Adipocyte (in vitro differentiated cells): Measurements from ENCODE around the gene ARSI.

Experiments used
- DNase-seq: peaks from one replicate; pipeline ENCODE4 v3.0.0-alpha.2; 2015; ENCODE audit warnings: low read depth
- H3K27me3 ChIP-seq: replicated peaks from 2 replicates; pipeline ENCODE4 v1.7.0; 2013; ENCODE audit warnings: mild to moderate bottlenecking, low read length, moderate library complexity; ENCODE audit not compliant: control insufficient read depth, insufficient read depth
- H3K36me3 ChIP-seq: 2 replicates; pipeline ENCODE4 v1.7.0; 2013; ENCODE audit warnings: low read length, mild to moderate bottlenecking, moderate library complexity; ENCODE audit not compliant: control insufficient read depth, insufficient read depth, severe bottlenecking
- H3K4me1 ChIP-seq: 2 replicates; pipeline ENCODE4 v1.7.0; 2013; ENCODE audit warnings: mild to moderate bottlenecking, low read length, moderate library complexity; ENCODE audit not compliant: control insufficient read depth, insufficient read depth
- H3K4me3 ChIP-seq: 2 replicates; pipeline ENCODE4 v1.7.0; 2013; ENCODE audit warnings: mild to moderate bottlenecking, low read length, moderate library complexity
- H3K9ac ChIP-seq: 2 replicates; pipeline ENCODE4 v1.7.0; 2013; ENCODE audit warnings: mild to moderate bottlenecking, low read length, moderate library complexity
- H3K9me3 ChIP-seq: 2 replicates; pipeline ENCODE4 v1.7.0; 2013; ENCODE audit warnings: mild to moderate bottlenecking, low read length, moderate library complexity; ENCODE audit not compliant: control insufficient read depth

Gene ARSI

GRCh38 chr5:150302301-150303069, at the start of gene ARSI:
Gene ARSI, minus strand, starts transcription at chr5:150302905. Its CDS starts 532 bp downstream, at chr5:150302373.
- peak within 1 kb of the TSS; percentile 35 for H3K9ac ChIP-seq
- H3K27me3 ChIP-seq: no peaks in the 10 kb centered on the region
- H3K4me1 ChIP-seq: peaks cover 39% of the 10 kb centered on the region
- no peaks in the 10 kb centered on the region for H3K9me3 ChIP-seq
- peak within 1 kb of the TSS; percentile 21 for H3K4me3 ChIP-seq
- DNase-seq: peak; percentile 72
- H3K36me3 ChIP-seq: no peaks in the 10 kb centered on the region

DNA sequence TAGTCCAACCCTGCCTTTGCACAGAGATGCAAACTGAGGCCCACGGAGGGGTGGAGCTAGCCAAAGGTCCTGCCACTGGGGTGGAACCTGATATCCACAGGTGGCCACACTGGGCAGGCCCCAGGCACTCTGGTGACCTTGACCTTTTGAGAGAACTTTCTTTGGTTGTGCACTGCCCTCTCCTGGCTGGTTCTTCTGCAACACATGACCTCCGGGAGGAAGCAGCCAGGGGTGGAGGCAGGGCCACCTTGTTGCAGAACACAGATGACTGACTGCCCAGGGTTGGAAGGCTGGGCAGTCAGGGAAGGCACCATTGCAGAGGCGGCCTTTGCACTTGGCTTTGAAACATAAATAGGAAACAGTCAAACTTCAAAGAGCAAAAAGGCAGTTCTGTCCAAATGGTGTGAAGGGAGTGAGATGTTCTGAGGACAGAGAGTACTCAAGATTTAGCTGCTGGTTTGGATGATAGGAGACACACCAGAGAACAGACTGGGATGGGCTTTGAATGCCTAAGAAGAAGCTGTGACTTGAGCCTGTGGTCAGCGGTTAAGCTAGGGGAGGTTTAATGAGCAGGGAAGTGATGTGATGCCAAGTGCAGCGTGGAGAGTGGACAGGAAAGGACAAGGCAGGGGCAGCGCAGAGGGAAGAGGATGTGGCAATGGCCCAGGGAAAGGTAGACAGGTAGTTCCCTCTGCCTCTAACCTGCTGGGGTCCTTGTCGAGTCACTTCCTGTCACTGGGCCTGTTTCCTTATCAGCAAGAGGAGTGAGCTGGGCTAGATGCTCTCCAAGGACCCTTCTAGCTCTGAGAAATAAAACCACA, 48.0 kb upstream of the ARSI start:
- Histone ChIP-seq H3K27me3 (no peaks in the 10 kb centered on the region), H3K4me1 (no peaks in the 10 kb centered on the region), H3K36me3 (no peaks in the 10 kb centered on the region), H3K4me3 (no peak overlapping the region), H3K9me3 (no peaks in the 10 kb centered on the region), H3K9ac (no peak overlapping the region)
- peak; percentile 74 for DNase-seq

DNA sequence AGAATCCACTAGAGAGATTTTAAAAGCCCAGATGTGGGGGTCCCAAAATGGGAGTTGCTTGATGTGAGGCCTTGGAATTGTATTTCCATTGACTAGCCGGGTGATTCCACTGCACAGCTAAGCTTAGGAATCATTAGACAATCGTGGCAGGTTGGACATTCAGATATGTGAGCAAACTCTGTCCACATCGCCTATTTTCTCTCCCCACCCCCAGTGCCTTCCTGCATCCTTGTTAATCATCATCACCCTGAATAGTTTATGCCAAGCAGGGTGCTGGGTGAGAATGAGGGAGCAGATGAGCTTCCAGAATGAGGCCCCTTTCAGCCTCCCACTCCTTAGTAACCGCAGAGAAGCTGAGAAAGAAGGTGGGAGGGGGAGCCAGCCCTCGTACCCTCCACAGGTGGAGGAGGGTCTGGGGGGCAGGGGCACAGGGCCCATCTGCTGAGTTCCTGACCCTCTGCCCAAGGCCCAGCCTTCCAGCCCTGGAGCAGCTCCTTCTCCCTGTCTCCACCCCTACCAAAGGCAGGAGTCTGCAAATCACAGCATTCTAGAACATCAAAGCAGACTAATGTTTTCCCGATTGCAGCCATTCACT, 47.1 kb upstream of the ARSI start:
- H3K9ac ChIP-seq: no peak overlapping the region
- H3K9me3 ChIP-seq: no peaks in the 10 kb centered on the region
- no peak for DNase-seq
- no peak overlapping the region for H3K4me3 ChIP-seq
- H3K4me1 ChIP-seq: no peaks in the 10 kb centered on the region
- H3K27me3 ChIP-seq: no peaks in the 10 kb centered on the region
- no peaks in the 10 kb centered on the region for H3K36me3 ChIP-seq

- Histone ChIP-seq H3K4me3 (no peak overlapping the region), H3K36me3 (no peaks in the 10 kb centered on the region), H3K27me3 (no peaks in the 10 kb centered on the region), H3K4me1 (no peaks in the 10 kb centered on the region), H3K9me3 (no peaks in the 10 kb centered on the region), H3K9ac (no peak overlapping the region)
- no peak for DNase-seq
Observed at GRCh38 chr5:150347451-150347850, 44.7 kb upstream of the ARSI start.

GRCh38 chr5:150347003-150347402, 44.3 kb upstream of the ARSI start:
- no peaks in the 10 kb centered on the region for H3K9me3 ChIP-seq
- H3K4me1 ChIP-seq: no peaks in the 10 kb centered on the region
- no peaks in the 10 kb centered on the region for H3K27me3 ChIP-seq
- H3K4me3 ChIP-seq: no peak overlapping the region
- no peaks in the 10 kb centered on the region for H3K36me3 ChIP-seq
- no peak for DNase-seq
- H3K9ac ChIP-seq: no peak overlapping the region

DNA sequence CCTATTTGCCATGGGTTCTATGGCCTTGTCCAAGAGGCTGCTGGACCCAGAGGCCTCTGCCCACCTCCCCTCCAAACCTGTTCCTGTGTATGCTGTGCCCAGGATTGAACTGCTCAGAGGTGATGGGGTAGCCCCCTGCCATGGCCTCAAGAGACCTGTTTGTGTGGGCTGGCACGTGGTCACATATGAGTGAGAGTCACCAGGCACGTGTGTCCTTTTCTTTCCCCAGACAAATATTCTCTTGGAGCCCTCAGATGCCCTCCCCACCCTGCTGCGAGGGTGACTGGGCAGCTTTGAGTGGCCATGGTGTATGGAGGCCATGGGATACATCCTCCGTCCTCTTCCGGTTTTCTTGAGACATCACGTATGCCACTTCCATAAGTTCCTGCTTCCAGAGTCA, 43.9 kb upstream of the ARSI start:
- no peak for DNase-seq
- H3K4me1 ChIP-seq: no peaks in the 10 kb centered on the region
- no peak overlapping the region for H3K4me3 ChIP-seq
- no peaks in the 10 kb centered on the region for H3K36me3 ChIP-seq
- H3K27me3 ChIP-seq: no peaks in the 10 kb centered on the region
- no peaks in the 10 kb centered on the region for H3K9me3 ChIP-seq
- no peak overlapping the region for H3K9ac ChIP-seq

- no peak overlapping the region for H3K9ac ChIP-seq
- H3K9me3 ChIP-seq: no peaks in the 10 kb centered on the region
- H3K27me3 ChIP-seq: no peaks in the 10 kb centered on the region
- H3K4me1 ChIP-seq: no peaks in the 10 kb centered on the region
- no peak overlapping the region for H3K4me3 ChIP-seq
- DNase-seq: no peak
- H3K36me3 ChIP-seq: no peaks in the 10 kb centered on the region
Observed at GRCh38 chr5:150345716-150346115, 43.0 kb upstream of the ARSI start.

DNA sequence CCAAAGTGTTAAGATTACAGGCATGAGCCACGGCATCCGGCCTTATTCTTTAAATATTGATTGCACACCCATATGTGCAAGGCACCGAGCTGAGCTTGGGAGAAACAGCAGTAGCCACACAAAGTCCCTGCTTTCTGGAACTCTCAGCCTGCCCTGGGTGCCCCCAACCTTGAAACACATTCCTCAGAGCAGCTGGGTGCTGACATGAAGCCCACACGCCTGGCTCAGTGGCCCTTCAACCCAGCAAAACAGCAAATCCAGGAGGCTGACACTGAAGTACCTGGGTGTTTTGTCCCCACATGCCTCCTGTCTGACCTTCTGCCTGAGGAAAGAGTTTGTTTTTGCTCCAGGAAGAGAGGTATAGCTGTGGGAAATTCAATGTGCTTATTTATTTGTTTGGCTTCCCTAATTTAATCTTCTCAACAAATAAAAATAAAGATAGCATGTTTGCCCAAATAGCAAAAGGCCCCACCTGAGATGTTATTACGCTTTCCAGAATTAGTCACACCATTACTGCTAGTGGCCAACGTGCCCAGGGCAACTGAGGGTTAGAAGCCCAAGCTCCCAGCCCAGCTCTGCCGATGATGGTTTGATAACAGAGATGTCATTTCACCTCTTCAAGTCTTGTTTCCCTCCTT, 41.4 kb upstream of the ARSI start:
- no peak for DNase-seq
- Histone ChIP-seq H3K4me1 (no peaks in the 10 kb centered on the region), H3K4me3 (no peak overlapping the region), H3K27me3 (no peaks in the 10 kb centered on the region), H3K36me3 (no peaks in the 10 kb centered on the region), H3K9ac (no peak overlapping the region), H3K9me3 (no peaks in the 10 kb centered on the region)

- no peaks in the 10 kb centered on the region for H3K27me3 ChIP-seq
- DNase-seq: no peak
- no peaks in the 10 kb centered on the region for H3K4me1 ChIP-seq
- no peaks in the 10 kb centered on the region for H3K36me3 ChIP-seq
- no peak overlapping the region for H3K4me3 ChIP-seq
- H3K9ac ChIP-seq: no peak overlapping the region
- no peaks in the 10 kb centered on the region for H3K9me3 ChIP-seq
Observed at GRCh38 chr5:150342583-150342982, 39.9 kb upstream of the ARSI start.

GRCh38 chr5:150341989-150342388, 39.3 kb upstream of the ARSI start:
- no peak for DNase-seq
- no peak overlapping the region for H3K9ac ChIP-seq
- no peaks in the 10 kb centered on the region for H3K9me3 ChIP-seq
- H3K27me3 ChIP-seq: no peaks in the 10 kb centered on the region
- H3K36me3 ChIP-seq: no peaks in the 10 kb centered on the region
- H3K4me1 ChIP-seq: no peaks in the 10 kb centered on the region
- no peak overlapping the region for H3K4me3 ChIP-seq

DNA sequence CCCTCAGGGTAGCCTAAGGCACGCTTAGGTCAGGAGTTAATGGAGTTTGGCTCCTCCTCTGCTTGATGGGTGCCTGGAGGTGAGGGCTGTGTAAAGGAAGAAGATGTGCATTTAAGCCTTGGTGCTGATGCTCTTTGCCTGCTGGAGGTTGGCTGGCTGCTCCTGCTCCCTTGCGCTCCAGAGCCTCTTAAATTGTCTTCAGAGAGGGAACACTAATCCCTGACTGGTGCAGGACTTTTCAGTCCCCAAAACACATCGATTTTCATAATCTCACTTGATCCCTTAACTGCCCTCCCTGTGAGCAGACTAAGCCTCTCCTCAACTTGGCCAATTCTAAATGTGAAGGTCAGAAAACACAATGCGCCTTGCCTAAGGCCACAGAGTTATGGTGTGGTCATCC, 38.6 kb upstream of the ARSI start:
- Histone ChIP-seq H3K9ac (no peak overlapping the region), H3K36me3 (no peaks in the 10 kb centered on the region), H3K4me1 (no peaks in the 10 kb centered on the region), H3K9me3 (no peaks in the 10 kb centered on the region), H3K4me3 (no peak overlapping the region), H3K27me3 (no peaks in the 10 kb centered on the region)
- DNase-seq: no peak
